K562 (cell line): ENCODE results near the gene CCDC183. TPM values are rescaled to one million over a fixed set of nuclear protein-coding genes. Genes with fewer than 3 reads are reported as not detected.

Experiments used
- CBX1 ChIP-seq: sonication (generic); IDR thresholded peaks from 2 replicates; pipeline ENCODE4 v1.6.1; 2016; ENCODE audit warnings: antibody characterized with exemption, low read depth, mild to moderate bottlenecking
- EZH2 ChIP-seq: IDR thresholded peaks from 2 replicates; pipeline ENCODE4 v1.6.1; 2012; ENCODE audit warnings: low read depth, mild to moderate bottlenecking, inconsistent platforms, low read length, borderline replicate concordance
- IRF2 ChIP-seq: sonication (generic); formaldehyde crosslinking; IDR thresholded peaks from 2 replicates; pipeline ENCODE4 v1.8.1; 2022; ENCODE audit warnings: mild to moderate bottlenecking, missing genetic modification reagents
- NCOR1 ChIP-seq: fragments of 450-650 bp; IDR thresholded peaks from 2 replicates; pipeline ENCODE4 v1.6.1; 2016; ENCODE audit warnings: mild to moderate bottlenecking, moderate library complexity
- NELFE ChIP-seq: IDR thresholded peaks from 2 replicates; pipeline ENCODE4 v1.6.1; 2011; ENCODE audit warnings: mild to moderate bottlenecking; ENCODE audit not compliant: insufficient read depth, insufficient read length
- PHF8 ChIP-seq: fragments of 200-600 bp; sonication (generic); IDR thresholded peaks from 2 replicates; pipeline ENCODE4 v1.6.1; 2012; ENCODE audit warnings: mixed run types, mild to moderate bottlenecking, inconsistent platforms, low read length, moderate library complexity, borderline replicate concordance
- RB1 ChIP-seq: fragments of 450-650 bp; IDR thresholded peaks from 2 replicates; pipeline ENCODE4 v1.6.1; 2017; ENCODE audit warnings: low read depth, mild to moderate bottlenecking
- SIRT6 ChIP-seq: IDR thresholded peaks from one replicate; pipeline ENCODE4 v1.6.1; 2012; ENCODE audit warnings: low read depth, mild to moderate bottlenecking, control low read depth, inconsistent platforms, low read length, moderate library complexity
- STAT5A ChIP-seq: IDR thresholded peaks from 2 replicates; pipeline ENCODE4 v1.6.1; 2012; ENCODE audit warnings: low read length, inconsistent platforms, borderline replicate concordance
- XRCC4 ChIP-seq: IDR thresholded peaks from one replicate; pipeline ENCODE4 v1.6.1; 2011; ENCODE audit not compliant: insufficient read depth, insufficient read length; ENCODE audit errors: extremely low read depth
- polyA plus RNA-seq, 8 experiments: library from polyadenylated mRNA; depleted of rRNA in 4 of 8; stranded (reverse) in 5 of 8; unstranded in 3 of 8; fragments of >200 nt; fragmentation: Nextera tagmentation in 2 of 8; fragmentation: Illumina TruSeq in 1 of 8; extraction: Ambion mirVana in 2 of 8; extraction: Trizol in 1 of 8; gene quantifications; 2 replicates each; pipeline versions ENCODE4 v1.2.1 to v1.2.3, GENCODE V29; 2011 to 2014; ENCODE audit warnings: inconsistent platforms in 1 of 8, missing spikeins in 1 of 8
- total RNA-seq, 7 experiments: library from RNA; depleted of rRNA in 6 of 7; stranded (reverse); fragments of >200 nt in 6 of 7; fragmentation: Illumina TruSeq in 2 of 7; extraction: Trizol in 2 of 7; gene quantifications; 2 replicates each; pipeline versions ENCODE4 v1.2.1 to v1.2.3, GENCODE V29; 2011 to 2021; ENCODE audit warnings: low replicate concordance in 1 of 7
- TF ChIP-seq, protein P1 (sequence below): sonication (generic); formaldehyde crosslinking; IDR thresholded peaks from 2 replicates; pipeline ENCODE4 v1.8.0; 2023; ENCODE audit warnings: mild to moderate bottlenecking, missing genetic modification reagents
- TF ChIP-seq, protein P2 (sequence below): sonication (generic); formaldehyde crosslinking; IDR thresholded peaks from 2 replicates; pipeline ENCODE4 v1.8.1; 2023; ENCODE audit warnings: mild to moderate bottlenecking, missing genetic modification reagents
- TF ChIP-seq, protein P3 (sequence below): fragments of 250-450 bp; sonication (Bioruptor Pico); IDR thresholded peaks from 2 replicates; pipeline ENCODE4 v1.8.0; 2021; ENCODE audit warnings: borderline replicate concordance, mild to moderate bottlenecking, moderate library complexity; ENCODE audit not compliant: poor library complexity, severe bottlenecking
- TF ChIP-seq, protein P4 (sequence below): IDR thresholded peaks from 3 replicates; pipeline ENCODE4 v1.6.1; 2011; ENCODE audit warnings: borderline replicate concordance, mild to moderate bottlenecking, moderate library complexity; ENCODE audit not compliant: insufficient read length; ENCODE audit errors: extremely low read depth
- TF ChIP-seq, protein P5 (sequence below): sonication (generic); formaldehyde crosslinking; IDR thresholded peaks from 2 replicates; pipeline ENCODE4 v1.8.0; 2022; ENCODE audit warnings: mild to moderate bottlenecking, low read depth, missing genetic modification reagents

CCDC183 gene
- total and polyA plus RNA-seq, 9 of the 15 experiments (the other 6 are each of a cell fraction or from before 2014, with no cell fraction given): 0.21 to 0.60 (median 0.29) TPM; not detected in 4

DNA sequence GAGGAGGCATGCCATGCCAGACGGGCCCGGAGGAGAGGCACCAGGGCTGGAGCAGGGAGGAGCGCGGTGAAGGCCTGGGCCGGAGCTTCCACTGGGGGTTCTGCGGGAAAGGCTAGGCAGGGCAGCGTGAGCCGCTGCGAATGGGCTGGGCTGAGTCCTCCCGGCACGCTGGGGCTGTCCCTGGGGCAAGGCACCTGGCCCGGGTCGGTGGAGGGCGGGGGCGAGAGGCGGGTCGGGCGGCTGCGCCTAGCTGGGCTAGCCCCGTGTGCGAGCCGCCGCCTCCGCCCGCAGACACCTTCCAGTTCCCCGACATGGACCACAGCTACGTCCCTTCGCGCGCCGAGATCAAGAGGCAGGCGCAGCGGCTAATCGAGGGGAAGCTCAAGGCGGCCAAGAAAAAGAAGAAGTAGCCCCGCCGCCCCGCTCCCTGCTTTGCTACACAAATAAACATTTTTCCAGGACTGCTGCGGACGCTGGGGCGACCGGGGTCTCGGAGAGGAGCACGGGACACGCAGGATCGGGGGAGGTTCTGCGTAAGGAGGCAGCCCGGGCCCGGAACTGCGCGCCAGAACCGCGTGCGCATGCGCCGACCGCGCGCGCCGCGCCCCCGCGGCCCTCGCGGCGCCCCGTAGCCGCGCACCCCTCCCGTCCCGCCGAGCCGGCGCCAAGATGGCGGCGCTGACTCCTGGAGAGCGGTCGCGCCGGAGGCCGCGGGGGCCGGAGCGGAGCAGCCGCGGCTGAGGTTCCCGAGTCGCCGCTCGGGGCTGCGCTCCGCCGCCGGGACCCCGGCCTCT lies 11.3 kb downstream of the CCDC183 start, which contains the start of gene RABL6 (continued):
- TF ChIP-seq, protein P1, sequence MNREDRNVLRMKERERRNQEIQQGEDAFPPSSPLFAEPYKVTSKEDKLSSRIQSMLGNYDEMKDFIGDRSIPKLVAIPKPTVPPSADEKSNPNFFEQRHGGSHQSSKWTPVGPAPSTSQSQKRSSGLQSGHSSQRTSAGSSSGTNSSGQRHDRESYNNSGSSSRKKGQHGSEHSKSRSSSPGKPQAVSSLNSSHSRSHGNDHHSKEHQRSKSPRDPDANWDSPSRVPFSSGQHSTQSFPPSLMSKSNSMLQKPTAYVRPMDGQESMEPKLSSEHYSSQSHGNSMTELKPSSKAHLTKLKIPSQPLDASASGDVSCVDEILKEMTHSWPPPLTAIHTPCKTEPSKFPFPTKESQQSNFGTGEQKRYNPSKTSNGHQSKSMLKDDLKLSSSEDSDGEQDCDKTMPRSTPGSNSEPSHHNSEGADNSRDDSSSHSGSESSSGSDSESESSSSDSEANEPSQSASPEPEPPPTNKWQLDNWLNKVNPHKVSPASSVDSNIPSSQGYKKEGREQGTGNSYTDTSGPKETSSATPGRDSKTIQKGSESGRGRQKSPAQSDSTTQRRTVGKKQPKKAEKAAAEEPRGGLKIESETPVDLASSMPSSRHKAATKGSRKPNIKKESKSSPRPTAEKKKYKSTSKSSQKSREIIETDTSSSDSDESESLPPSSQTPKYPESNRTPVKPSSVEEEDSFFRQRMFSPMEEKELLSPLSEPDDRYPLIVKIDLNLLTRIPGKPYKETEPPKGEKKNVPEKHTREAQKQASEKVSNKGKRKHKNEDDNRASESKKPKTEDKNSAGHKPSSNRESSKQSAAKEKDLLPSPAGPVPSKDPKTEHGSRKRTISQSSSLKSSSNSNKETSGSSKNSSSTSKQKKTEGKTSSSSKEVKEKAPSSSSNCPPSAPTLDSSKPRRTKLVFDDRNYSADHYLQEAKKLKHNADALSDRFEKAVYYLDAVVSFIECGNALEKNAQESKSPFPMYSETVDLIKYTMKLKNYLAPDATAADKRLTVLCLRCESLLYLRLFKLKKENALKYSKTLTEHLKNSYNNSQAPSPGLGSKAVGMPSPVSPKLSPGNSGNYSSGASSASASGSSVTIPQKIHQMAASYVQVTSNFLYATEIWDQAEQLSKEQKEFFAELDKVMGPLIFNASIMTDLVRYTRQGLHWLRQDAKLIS (CRISPR knock-in tag): no peak; the same call in 1 of the 2 replicates
- TF ChIP-seq PHF8 (peak; percentile 77; the same call in 1 of the 2 replicates), SIRT6 (no peak), XRCC4 (no peak), IRF2 (no peak), NELFE (no peak), STAT5A (no peak), RB1 (peak; percentile 95), CBX1 (no peak; the same call in 1 of the 2 replicates), NCOR1 (no peak), EZH2 (no peak)
- TF ChIP-seq, protein P2, sequence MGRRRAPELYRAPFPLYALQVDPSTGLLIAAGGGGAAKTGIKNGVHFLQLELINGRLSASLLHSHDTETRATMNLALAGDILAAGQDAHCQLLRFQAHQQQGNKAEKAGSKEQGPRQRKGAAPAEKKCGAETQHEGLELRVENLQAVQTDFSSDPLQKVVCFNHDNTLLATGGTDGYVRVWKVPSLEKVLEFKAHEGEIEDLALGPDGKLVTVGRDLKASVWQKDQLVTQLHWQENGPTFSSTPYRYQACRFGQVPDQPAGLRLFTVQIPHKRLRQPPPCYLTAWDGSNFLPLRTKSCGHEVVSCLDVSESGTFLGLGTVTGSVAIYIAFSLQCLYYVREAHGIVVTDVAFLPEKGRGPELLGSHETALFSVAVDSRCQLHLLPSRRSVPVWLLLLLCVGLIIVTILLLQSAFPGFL: no peak
- TF ChIP-seq, protein P3, sequence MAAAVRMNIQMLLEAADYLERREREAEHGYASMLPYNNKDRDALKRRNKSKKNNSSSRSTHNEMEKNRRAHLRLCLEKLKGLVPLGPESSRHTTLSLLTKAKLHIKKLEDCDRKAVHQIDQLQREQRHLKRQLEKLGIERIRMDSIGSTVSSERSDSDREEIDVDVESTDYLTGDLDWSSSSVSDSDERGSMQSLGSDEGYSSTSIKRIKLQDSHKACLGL (CRISPR knock-in tag): no peak
- TF ChIP-seq, protein P4, sequence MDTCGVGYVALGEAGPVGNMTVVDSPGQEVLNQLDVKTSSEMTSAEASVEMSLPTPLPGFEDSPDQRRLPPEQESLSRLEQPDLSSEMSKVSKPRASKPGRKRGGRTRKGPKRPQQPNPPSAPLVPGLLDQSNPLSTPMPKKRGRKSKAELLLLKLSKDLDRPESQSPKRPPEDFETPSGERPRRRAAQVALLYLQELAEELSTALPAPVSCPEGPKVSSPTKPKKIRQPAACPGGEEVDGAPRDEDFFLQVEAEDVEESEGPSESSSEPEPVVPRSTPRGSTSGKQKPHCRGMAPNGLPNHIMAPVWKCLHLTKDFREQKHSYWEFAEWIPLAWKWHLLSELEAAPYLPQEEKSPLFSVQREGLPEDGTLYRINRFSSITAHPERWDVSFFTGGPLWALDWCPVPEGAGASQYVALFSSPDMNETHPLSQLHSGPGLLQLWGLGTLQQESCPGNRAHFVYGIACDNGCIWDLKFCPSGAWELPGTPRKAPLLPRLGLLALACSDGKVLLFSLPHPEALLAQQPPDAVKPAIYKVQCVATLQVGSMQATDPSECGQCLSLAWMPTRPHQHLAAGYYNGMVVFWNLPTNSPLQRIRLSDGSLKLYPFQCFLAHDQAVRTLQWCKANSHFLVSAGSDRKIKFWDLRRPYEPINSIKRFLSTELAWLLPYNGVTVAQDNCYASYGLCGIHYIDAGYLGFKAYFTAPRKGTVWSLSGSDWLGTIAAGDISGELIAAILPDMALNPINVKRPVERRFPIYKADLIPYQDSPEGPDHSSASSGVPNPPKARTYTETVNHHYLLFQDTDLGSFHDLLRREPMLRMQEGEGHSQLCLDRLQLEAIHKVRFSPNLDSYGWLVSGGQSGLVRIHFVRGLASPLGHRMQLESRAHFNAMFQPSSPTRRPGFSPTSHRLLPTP: no peak
- TF ChIP-seq, protein P5, sequence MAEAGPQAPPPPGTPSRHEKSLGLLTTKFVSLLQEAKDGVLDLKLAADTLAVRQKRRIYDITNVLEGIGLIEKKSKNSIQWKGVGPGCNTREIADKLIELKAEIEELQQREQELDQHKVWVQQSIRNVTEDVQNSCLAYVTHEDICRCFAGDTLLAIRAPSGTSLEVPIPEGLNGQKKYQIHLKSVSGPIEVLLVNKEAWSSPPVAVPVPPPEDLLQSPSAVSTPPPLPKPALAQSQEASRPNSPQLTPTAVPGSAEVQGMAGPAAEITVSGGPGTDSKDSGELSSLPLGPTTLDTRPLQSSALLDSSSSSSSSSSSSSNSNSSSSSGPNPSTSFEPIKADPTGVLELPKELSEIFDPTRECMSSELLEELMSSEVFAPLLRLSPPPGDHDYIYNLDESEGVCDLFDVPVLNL (CRISPR knock-in tag): no peak
